22Rv1 (cell line): ENCODE measurements around the gene RNF25.

Experiments
- CTCF ChIP-seq: fragments of 450-650 bp; IDR thresholded peaks from 2 replicates; pipeline ENCODE4 v1.5.1; 2017; ENCODE audit warnings: mild to moderate bottlenecking
- ZFX ChIP-seq: fragments of 450-650 bp; IDR thresholded peaks from 2 replicates; pipeline ENCODE4 v1.6.1; 2017; ENCODE audit warnings: antibody characterized with exemption, borderline replicate concordance

- TF ChIP-seq CTCF (peak; percentile 32), ZFX (no peak)
Observed at GRCh38 chr2:218618102-218618860, 53.5 kb downstream of the RNF25 start.
